Hepatocyte (in vitro differentiated cells): ENCODE results near the gene PPFIA2. TPM values are rescaled to one million over a fixed set of nuclear protein-coding genes. Genes with fewer than 3 reads are reported as not detected.

Experiments used
- DNase-seq: peaks from one replicate; pipeline ENCODE4 v3.0.0-alpha.2; 2016; ENCODE audit warnings: low spot score
- H2AFZ ChIP-seq: fragments of 200-600 bp; sonication (generic); 2 replicates; pipeline ENCODE4 v1.6.0; 2016; ENCODE audit warnings: antibody characterized with exemption, mild to moderate bottlenecking
- H3K27ac ChIP-seq: fragments of 200-600 bp; sonication (generic); 2 replicates; pipeline ENCODE4 v1.5.1; 2016; ENCODE audit warnings: mild to moderate bottlenecking
- H3K27me3 ChIP-seq: fragments of 200-600 bp; sonication (generic); 2 replicates; pipeline ENCODE4 v1.6.1; 2016
- H3K36me3 ChIP-seq: fragments of 200-600 bp; sonication (generic); replicated peaks from 2 replicates; pipeline ENCODE4 v1.5.1; 2016; ENCODE audit warnings: low read depth; ENCODE audit not compliant: insufficient read depth
- H3K4me1 ChIP-seq: fragments of 200-600 bp; sonication (generic); 2 replicates; pipeline ENCODE4 v1.5.1; 2016; ENCODE audit warnings: mild to moderate bottlenecking, moderate library complexity; ENCODE audit not compliant: insufficient read depth
- H3K4me2 ChIP-seq: fragments of 200-600 bp; sonication (generic); 2 replicates; pipeline ENCODE4 v1.6.0; 2016
- H3K4me3 ChIP-seq: fragments of 200-600 bp; sonication (generic); 2 replicates; pipeline ENCODE4 v1.5.1; 2016; ENCODE audit warnings: mild to moderate bottlenecking
- H3K79me2 ChIP-seq: fragments of 200-600 bp; sonication (generic); 2 replicates; pipeline ENCODE4 v1.6.0; 2017; ENCODE audit warnings: mild to moderate bottlenecking
- H3K9me2 ChIP-seq: fragments of 200-600 bp; sonication (generic); replicated peaks from 2 replicates; pipeline ENCODE4 v1.6.0; 2017; ENCODE audit warnings: mild to moderate bottlenecking; ENCODE audit not compliant: insufficient read depth
- H3K9me3 ChIP-seq: fragments of 200-600 bp; sonication (generic); 2 replicates; pipeline ENCODE4 v1.5.1; 2016; ENCODE audit warnings: low read depth, mild to moderate bottlenecking
- H4K20me1 ChIP-seq: fragments of 200-600 bp; sonication (generic); 2 replicates; pipeline ENCODE4 v1.6.0; 2016; ENCODE audit warnings: mild to moderate bottlenecking; ENCODE audit not compliant: insufficient read depth, poor library complexity, severe bottlenecking
- EZH2 ChIP-seq: fragments of 200-600 bp; sonication (generic); IDR thresholded peaks from 2 replicates; pipeline ENCODE4 v1.6.1; 2016; ENCODE audit warnings: antibody characterized with exemption, mild to moderate bottlenecking, borderline replicate concordance
- EZH2phosphoT487 ChIP-seq: fragments of 200-600 bp; sonication (generic); IDR thresholded peaks from one replicate; pipeline ENCODE4 v1.6.1; 2018; ENCODE audit warnings: antibody characterized with exemption, mild to moderate bottlenecking, low read depth, moderate library complexity; ENCODE audit not compliant: unreplicated experiment, severe bottlenecking
- WGBS: methylation state at CpG from one replicate; pipeline ENCODE4 v1.1.6; 2016; ENCODE audit warnings: low lambda C conversion rate; ENCODE audit errors: missing lambda C conversion rate; 5-methylcytosine and 5-hydroxymethylcytosine counted together
- polyA plus RNA-seq: library from polyadenylated mRNA; unstranded; fragments of >200 nt; fragmentation: Nextera tagmentation; extraction: Ambion mirVana; gene quantifications from 2 replicates; pipeline ENCODE4 v1.2.1, GENCODE V29; 2016
- total RNA-seq: library from RNA; depleted of rRNA; stranded (reverse); fragments of >200 nt; gene quantifications from 2 replicates; pipeline ENCODE4 v1.2.3, GENCODE V29; 2014
- TF ChIP-seq, protein P1 (sequence below): fragments of 200-600 bp; sonication (generic); IDR thresholded peaks from 2 replicates; pipeline ENCODE4 v1.5.1; 2016; ENCODE audit warnings: antibody characterized with exemption, mild to moderate bottlenecking; ENCODE audit not compliant: poor library complexity

PPFIA2 gene
- total and polyA plus RNA-seq, 2 experiments from 2014 or later: 1.2 TPM; not detected in 1

- Histone ChIP-seq H3K36me3 (no peaks in the 10 kb centered on the region), H3K9me3 (no peaks in the 10 kb centered on the region), H3K4me3 (no peak overlapping the region)
These were observed 31.8 kb downstream of the PPFIA2 start for GRCh38 chr12:81727391-81727790.

DNA sequence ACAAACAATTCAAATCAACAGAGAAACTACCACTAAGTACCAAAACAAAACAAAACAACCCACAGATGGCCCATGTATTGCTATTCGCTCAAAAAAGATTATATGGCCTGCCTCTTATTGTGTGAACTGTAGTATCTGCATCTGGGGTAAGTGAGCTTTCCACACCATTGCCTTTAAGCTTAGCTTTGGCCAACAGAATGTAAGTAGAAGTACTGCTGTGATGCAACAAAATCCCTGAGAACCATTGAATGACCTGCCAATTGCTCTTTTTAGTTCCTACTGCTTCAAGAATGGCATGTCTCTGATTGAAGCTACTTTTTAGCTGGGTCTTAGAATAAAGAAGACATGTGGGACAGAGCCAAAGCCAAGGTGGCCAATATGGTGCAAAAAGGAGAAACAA is 32.5 kb downstream of the PPFIA2 start:
- H3K27me3 ChIP-seq: no peaks in the 10 kb centered on the region
- no peak for DNase-seq
- no peaks in the 10 kb centered on the region for H3K9me2 ChIP-seq
- no peak overlapping the region for H2AFZ ChIP-seq
- no peaks in the 10 kb centered on the region for H4K20me1 ChIP-seq
- TF ChIP-seq EZH2phosphoT487: no peak
- TF ChIP-seq, protein P1, sequence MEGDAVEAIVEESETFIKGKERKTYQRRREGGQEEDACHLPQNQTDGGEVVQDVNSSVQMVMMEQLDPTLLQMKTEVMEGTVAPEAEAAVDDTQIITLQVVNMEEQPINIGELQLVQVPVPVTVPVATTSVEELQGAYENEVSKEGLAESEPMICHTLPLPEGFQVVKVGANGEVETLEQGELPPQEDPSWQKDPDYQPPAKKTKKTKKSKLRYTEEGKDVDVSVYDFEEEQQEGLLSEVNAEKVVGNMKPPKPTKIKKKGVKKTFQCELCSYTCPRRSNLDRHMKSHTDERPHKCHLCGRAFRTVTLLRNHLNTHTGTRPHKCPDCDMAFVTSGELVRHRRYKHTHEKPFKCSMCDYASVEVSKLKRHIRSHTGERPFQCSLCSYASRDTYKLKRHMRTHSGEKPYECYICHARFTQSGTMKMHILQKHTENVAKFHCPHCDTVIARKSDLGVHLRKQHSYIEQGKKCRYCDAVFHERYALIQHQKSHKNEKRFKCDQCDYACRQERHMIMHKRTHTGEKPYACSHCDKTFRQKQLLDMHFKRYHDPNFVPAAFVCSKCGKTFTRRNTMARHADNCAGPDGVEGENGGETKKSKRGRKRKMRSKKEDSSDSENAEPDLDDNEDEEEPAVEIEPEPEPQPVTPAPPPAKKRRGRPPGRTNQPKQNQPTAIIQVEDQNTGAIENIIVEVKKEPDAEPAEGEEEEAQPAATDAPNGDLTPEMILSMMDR: no peak
- no peak for TF ChIP-seq EZH2
- WGBS: 85% methylated on average over 1 of the region's 1 CpG
- no peak overlapping the region for H3K4me2 ChIP-seq
- no peaks in the 10 kb centered on the region for H3K4me1 ChIP-seq
- H3K9me3 ChIP-seq: no peaks in the 10 kb centered on the region
- H3K4me3 ChIP-seq: no peak overlapping the region
- H3K36me3 ChIP-seq: no peaks in the 10 kb centered on the region
- H3K79me2 ChIP-seq: no peaks in the 10 kb centered on the region
- H3K27ac ChIP-seq: no peak overlapping the region

More at GRCh38 chr12:81727391-81727790, 31.8 kb downstream of the PPFIA2 start:
- no peaks in the 10 kb centered on the region for H3K27me3 ChIP-seq
- H3K27ac ChIP-seq: no peak overlapping the region
- TF ChIP-seq EZH2 (no peak), EZH2phosphoT487 (no peak)
- TF ChIP-seq, protein P1: no peak
- H3K4me2 ChIP-seq: no peak overlapping the region
- H3K4me1 ChIP-seq: no peaks in the 10 kb centered on the region
- H4K20me1 ChIP-seq: no peaks in the 10 kb centered on the region
- H2AFZ ChIP-seq: no peak overlapping the region
- DNase-seq: no peak
- H3K79me2 ChIP-seq: no peaks in the 10 kb centered on the region
- H3K9me2 ChIP-seq: no peaks in the 10 kb centered on the region

DNA sequence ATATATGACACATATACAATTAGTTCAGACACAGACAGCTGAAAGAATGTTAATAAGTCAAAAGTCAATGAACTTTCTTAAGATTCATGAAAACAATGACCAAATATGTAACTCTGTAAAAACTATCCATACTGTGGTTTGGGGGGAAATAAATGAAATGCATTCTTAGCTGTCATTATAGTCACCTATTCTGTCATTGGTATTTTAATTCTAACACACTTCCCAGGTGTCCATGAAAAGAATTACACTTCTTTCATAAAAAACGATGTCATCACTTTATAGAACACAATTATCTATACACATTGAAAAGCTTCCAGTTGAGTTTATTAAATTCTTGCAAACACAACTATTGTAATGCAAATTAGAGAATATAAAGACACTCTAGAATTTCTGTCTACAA is 35.8 kb downstream of the PPFIA2 start:
- H2AFZ ChIP-seq: no peak overlapping the region
- TF ChIP-seq, protein P1: no peak
- TF ChIP-seq EZH2 (no peak), EZH2phosphoT487 (no peak)
- no peak overlapping the region for H3K4me2 ChIP-seq
- H3K4me3 ChIP-seq: no peak overlapping the region
- 64% methylated on average over 1 of the region's 1 CpG for WGBS
- no peak overlapping the region for H3K27ac ChIP-seq
- H4K20me1 ChIP-seq: no peaks in the 10 kb centered on the region
- H3K36me3 ChIP-seq: no peaks in the 10 kb centered on the region
- no peaks in the 10 kb centered on the region for H3K27me3 ChIP-seq
- H3K9me3 ChIP-seq: no peaks in the 10 kb centered on the region
- H3K79me2 ChIP-seq: no peaks in the 10 kb centered on the region
- H3K4me1 ChIP-seq: no peaks in the 10 kb centered on the region
- no peaks in the 10 kb centered on the region for H3K9me2 ChIP-seq
- no peak for DNase-seq

GRCh38 chr12:81722004-81722403 is 37.1 kb downstream of the PPFIA2 start:
- Histone ChIP-seq H2AFZ (no peak overlapping the region), H3K79me2 (no peaks in the 10 kb centered on the region), H3K27ac (no peak overlapping the region), H3K4me2 (no peak overlapping the region), H4K20me1 (no peaks in the 10 kb centered on the region), H3K9me3 (no peaks in the 10 kb centered on the region), H3K27me3 (no peaks in the 10 kb centered on the region), H3K9me2 (no peaks in the 10 kb centered on the region), H3K4me3 (no peak overlapping the region), H3K36me3 (no peaks in the 10 kb centered on the region), H3K4me1 (no peaks in the 10 kb centered on the region)
- WGBS: 22% methylated on average over 1 of the region's 1 CpG
- DNase-seq: no peak
- TF ChIP-seq, protein P1: no peak
- TF ChIP-seq EZH2 (no peak), EZH2phosphoT487 (no peak)
